NOMO-1 treated with dmso at 0.1 percent for 144 hours (cell line): ENCODE measurements around the gene VAV1.
A peak's percentile ranks its signal among the peaks of the same experiment; 100 is the strongest.
"Not testable (repeated sequence)": the region's sequence is repeated elsewhere in the genome, so short reads cannot be mapped to it uniquely, and the experiment has no call there.

Source experiments
- DNase-seq: peaks from one replicate; lab custom pipeline; 2025; ENCODE audit not compliant: unreplicated experiment; lab: John Stamatoyannopoulos, UW

VAV1 gene

GRCh38 chr19:6779206-6779605 is 6.7 kb downstream of the VAV1 start:
- DNase-seq = no peak

GRCh38 chr19:6787393-6787792 is 14.9 kb downstream of the VAV1 start:
- DNase-seq = no peak

GRCh38 chr19:6788896-6789295 is 16.4 kb downstream of the VAV1 start:
- no peak for DNase-seq

- DNase-seq = no peak
These were observed 18.0 kb downstream of the VAV1 start for GRCh38 chr19:6790194-6791128.

- no peak for DNase-seq
These were observed 18.7 kb downstream of the VAV1 start for GRCh38 chr19:6791237-6791636.

GRCh38 chr19:6793411-6793810 is 20.9 kb downstream of the VAV1 start:
- DNase-seq = no peak

GRCh38 chr19:6793973-6794372 is 21.5 kb downstream of the VAV1 start:
- DNase-seq = no peak

- DNase-seq = no peak
These were observed 22.4 kb downstream of the VAV1 start for GRCh38 chr19:6794686-6795431.

GRCh38 chr19:6796278-6796677 is 23.8 kb downstream of the VAV1 start:
- DNase-seq = no peak

- DNase-seq = no peak
These were observed 25.1 kb downstream of the VAV1 start for GRCh38 chr19:6797646-6798045.

GRCh38 chr19:6800160-6800790 is 27.8 kb downstream of the VAV1 start:
- not testable (repeated sequence) for DNase-seq

GRCh38 chr19:6800991-6801484 is 28.5 kb downstream of the VAV1 start:
- DNase-seq = no peak

- peak; percentile 75 for DNase-seq
These were observed 29.1 kb downstream of the VAV1 start for GRCh38 chr19:6801485-6802086.

GRCh38 chr19:6802336-6803035 is 30.0 kb downstream of the VAV1 start:
- DNase-seq = peak; percentile 83

GRCh38 chr19:6803036-6803404 is 30.5 kb downstream of the VAV1 start:
- peak; percentile 24 for DNase-seq

- no peak for DNase-seq
These were observed 34.0 kb downstream of the VAV1 start for GRCh38 chr19:6806488-6806887.

GRCh38 chr19:6807291-6807690 is 34.8 kb downstream of the VAV1 start:
- no peak for DNase-seq

- DNase-seq = no peak
These were observed 36.0 kb downstream of the VAV1 start for GRCh38 chr19:6808494-6808893.

GRCh38 chr19:6809262-6809661 is 36.8 kb downstream of the VAV1 start:
- DNase-seq = no peak

- no peak for DNase-seq
These were observed 38.9 kb downstream of the VAV1 start for GRCh38 chr19:6811378-6811777.

- DNase-seq = no peak
These were observed 39.4 kb downstream of the VAV1 start for GRCh38 chr19:6811906-6812305.
